Neural progenitor cell (in vitro differentiated cells): ENCODE measurements around the gene METTL16.
A peak's percentile ranks its signal among the peaks of the same experiment; 100 is the strongest.

ENCODE experiments used
- EZH2 ChIP-seq: fragments of 200-600 bp; sonication (generic); IDR thresholded peaks from 2 replicates; pipeline ENCODE4 v1.6.1; 2017; ENCODE audit warnings: antibody characterized with exemption, mild to moderate bottlenecking, moderate library complexity
- TF ChIP-seq, protein P1 (sequence below): fragments of 200-600 bp; sonication (generic); IDR thresholded peaks from 2 replicates; pipeline ENCODE4 v1.5.1; 2017; ENCODE audit warnings: antibody characterized with exemption, mild to moderate bottlenecking

DNA sequence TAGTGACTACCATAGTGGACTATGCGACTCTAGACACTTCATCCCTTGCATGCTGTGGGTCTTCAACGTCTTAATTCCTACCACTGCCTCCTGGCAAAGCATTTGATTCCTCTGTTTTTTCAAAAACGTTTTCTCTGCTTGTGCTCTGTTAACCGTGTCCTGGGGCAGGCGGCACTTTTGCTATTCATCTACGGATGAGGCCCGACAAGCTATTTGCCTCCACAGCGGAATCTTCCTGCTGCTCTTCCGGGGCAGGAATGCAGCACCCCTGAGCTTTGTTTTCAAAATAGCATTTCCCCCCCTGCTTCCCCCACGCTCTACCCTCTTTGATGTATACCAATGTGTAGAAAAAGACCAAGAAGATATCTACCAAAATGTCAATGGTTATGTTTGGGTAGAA is 39.8 kb upstream of the METTL16 start:
- TF ChIP-seq, protein P1, sequence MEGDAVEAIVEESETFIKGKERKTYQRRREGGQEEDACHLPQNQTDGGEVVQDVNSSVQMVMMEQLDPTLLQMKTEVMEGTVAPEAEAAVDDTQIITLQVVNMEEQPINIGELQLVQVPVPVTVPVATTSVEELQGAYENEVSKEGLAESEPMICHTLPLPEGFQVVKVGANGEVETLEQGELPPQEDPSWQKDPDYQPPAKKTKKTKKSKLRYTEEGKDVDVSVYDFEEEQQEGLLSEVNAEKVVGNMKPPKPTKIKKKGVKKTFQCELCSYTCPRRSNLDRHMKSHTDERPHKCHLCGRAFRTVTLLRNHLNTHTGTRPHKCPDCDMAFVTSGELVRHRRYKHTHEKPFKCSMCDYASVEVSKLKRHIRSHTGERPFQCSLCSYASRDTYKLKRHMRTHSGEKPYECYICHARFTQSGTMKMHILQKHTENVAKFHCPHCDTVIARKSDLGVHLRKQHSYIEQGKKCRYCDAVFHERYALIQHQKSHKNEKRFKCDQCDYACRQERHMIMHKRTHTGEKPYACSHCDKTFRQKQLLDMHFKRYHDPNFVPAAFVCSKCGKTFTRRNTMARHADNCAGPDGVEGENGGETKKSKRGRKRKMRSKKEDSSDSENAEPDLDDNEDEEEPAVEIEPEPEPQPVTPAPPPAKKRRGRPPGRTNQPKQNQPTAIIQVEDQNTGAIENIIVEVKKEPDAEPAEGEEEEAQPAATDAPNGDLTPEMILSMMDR: no peak
- TF ChIP-seq EZH2: peak; percentile 37
